ENCODE results near the gene ZNF28.
"Not testable (repeated sequence)": the region's sequence is repeated elsewhere in the genome, so short reads cannot be mapped to it uniquely, and the experiment has no call there.

The ZNF28 gene

GRCh38 chr19:52756447-52756846 is 65.0 kb downstream of the ZNF28 start:
- DNase-seq, result not testable (repeated sequence)

- no peak for DNase-seq
These were observed 71.7 kb downstream of the ZNF28 start for GRCh38 chr19:52749780-52750179.

GRCh38 chr19:52748336-52748950 is 73.0 kb downstream of the ZNF28 start:
- DNase-seq, result peak; percentile 15

Data from NCI-H345 (cell line).